HL-60/S4 treated with retinoic acid at 250 ng/mL for 4 days and 3 days (cell line): Measurements from ENCODE around the gene TXNDC12.

ENCODE experiments used
- in situ Hi-C: fragments of 300-500 bp; cut with MboI; formaldehyde crosslinking; loops from 2 replicates; pipeline ENCODE4 v1.7.0; 2022; ENCODE audit warnings: low sequenced_read_pairs

The TXNDC12 gene

GRCh38 chr1:52002038-52002917, 52.7 kb downstream of the TXNDC12 start:
- in situ Hi-C loops: no loop called here

- in situ Hi-C loops: no loop called here
These were observed 56.3 kb downstream of the TXNDC12 start for GRCh38 chr1:51998701-51999100.

DNA sequence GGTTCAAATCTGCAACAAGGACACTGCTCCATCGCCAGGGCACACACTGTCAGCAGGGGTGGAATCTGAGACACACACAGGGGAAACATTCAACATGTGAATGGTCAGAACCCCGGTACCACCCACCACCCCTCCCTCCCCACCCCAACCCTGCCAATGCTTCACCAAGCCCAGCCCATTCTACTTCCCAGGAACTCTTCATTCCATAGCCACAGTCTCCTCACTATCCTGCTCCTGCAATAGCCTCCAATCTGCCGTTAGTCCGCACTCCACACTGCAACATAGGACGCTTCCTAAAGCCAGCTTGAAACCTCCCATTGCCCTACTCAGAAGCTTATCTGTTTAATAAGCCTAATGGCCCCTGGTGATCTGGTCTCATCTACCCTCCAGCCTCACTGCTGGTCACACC, 57.0 kb downstream of the TXNDC12 start:
- in situ Hi-C loops: no loop called here

DNA sequence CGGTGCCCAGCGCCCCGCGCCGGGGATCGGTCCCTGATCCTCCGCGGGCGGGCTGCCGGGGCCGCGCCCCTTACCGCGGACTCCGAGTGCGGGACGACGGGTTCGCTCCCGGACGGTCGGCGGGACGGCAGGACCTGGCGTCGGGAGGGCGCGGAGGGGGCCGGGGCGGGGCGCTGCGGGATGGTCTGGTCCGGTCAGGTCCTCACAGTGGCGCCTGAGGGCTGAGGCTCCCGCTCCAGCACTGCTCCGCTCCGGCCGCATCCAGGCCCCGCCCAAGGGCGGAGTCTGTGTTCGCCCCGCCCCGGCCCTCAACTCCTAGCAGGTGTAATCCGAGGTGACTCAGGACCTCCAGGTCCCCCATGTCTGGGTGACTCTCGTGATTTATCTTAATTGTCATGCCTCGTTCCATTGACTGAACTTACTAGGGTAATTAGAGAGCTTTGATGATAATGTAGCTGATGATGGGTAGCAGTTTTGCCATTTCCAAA, 64.5 kb downstream of the TXNDC12 start, which contains the start of gene RAB3B:
RAB3B (minus strand) TSS at position 223 of the 488 bp plus-strand sequence. CDS start 13,583 bp downstream, outside the sequence.
- in situ Hi-C loops: no loop called here

GRCh38 chr1:51989582-51990477, 65.2 kb downstream of the TXNDC12 start:
- in situ Hi-C loops: no loop called here

GRCh38 chr1:51988254-51988653, 66.7 kb downstream of the TXNDC12 start:
- in situ Hi-C loops: no loop called here

GRCh38 chr1:51986718-51987117, 68.3 kb downstream of the TXNDC12 start:
- in situ Hi-C loops: no loop called here

DNA sequence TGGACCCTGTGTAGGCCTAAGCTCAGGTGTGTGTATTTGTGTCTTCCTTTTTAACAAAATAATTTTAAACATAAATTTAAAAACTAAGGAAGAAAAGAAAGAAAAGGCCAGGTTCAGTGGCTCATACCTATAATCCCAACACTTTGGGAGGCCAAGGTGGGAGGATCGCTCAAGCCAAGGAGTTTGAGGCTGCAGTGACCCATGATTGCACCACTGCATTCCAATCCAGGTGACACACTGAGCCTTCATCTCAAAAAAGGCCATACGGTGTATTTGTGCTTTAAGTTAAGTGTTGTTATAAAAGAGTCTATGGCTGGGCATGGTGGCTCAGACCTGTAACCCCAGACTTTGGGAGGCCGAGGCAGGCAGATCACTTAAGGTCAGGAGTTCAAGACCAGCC, 72.8 kb downstream of the TXNDC12 start:
- in situ Hi-C loops: no loop called here

DNA sequence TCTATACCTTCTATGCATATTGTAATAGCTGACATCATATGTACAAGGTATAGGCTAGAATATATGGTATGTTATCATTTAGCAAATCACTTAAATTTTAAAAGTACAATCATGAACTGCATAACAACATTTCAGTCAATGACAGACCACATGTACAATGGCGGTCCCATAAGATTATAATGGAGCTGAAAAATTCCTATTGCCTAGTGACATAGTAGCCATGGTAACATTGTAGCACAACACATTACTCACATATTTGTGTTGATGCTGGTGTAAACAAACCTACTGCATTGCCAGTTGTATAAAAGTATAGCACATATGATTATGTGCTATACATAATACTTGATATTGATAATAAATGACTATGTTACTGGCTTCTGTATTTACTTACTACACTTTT, 73.4 kb downstream of the TXNDC12 start:
- in situ Hi-C loops: no loop called here

- in situ Hi-C loops: no loop called here
These were observed 76.9 kb downstream of the TXNDC12 start for GRCh38 chr1:51978099-51978498.

DNA sequence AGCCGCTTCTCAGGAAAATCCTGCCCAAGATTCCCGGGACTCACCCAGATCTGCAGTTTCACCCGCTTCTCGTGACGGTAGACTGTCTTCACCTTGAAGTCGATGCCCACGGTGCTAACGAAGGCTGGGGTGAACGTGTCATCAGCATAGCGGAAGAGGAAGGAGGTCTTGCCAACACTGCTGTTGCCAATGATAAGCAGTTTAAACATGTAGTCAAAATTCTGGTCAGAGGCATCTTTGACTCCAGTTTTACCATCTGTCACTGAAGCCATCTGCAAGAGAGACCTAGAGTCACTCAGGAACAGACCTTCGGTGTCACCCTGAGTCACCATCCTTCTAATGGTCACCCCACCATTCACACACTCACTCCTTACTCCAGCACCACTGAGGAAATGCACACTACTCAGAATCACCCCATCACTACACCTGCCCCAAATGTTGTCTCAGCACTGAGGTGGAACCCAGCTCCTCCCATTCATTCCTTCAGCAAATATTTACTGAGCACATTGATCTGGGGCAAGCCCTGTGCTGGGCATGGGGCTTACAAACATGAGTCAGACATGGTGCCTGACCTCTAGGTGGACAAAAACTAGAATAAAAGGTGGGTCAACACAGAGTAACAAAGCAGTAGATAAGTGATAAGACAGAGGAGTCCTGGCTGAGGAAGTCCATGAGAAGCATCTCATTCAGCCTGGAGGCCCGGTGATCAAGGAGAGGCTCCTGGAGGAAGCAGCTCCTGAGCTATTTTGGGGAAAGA, 78.0 kb downstream of the TXNDC12 start:
- in situ Hi-C loops: no loop called here

- in situ Hi-C loops: no loop called here
These were observed 81.2 kb downstream of the TXNDC12 start for GRCh38 chr1:51973587-51974474.
